Stimulated activated naive CD4-positive, alpha-beta T cell (primary cell): Measurements from ENCODE around the gene ANKRD29.
A peak's percentile ranks its signal among the peaks of the same experiment; 100 is the strongest.
"Not testable (repeated sequence)": the region's sequence is repeated elsewhere in the genome, so short reads cannot be mapped to it uniquely, and the experiment has no call there.

Source experiments
- DNase-seq, 6 experiments: peaks; one replicate each; lab custom pipeline; 2025; lab: John Stamatoyannopoulos, UW

The ANKRD29 gene

GRCh38 chr18:23645568-23646175, 17.0 kb downstream of the ANKRD29 start:
- DNase-seq: no peak

- DNase-seq: no peak
Measured at GRCh38 chr18:23643815-23644490, 18.8 kb downstream of the ANKRD29 start.

GRCh38 chr18:23641937-23642666, 20.6 kb downstream of the ANKRD29 start:
- no peak for DNase-seq

- DNase-seq: no peak
Measured at GRCh38 chr18:23641143-23641720, 21.5 kb downstream of the ANKRD29 start.

- no peak for DNase-seq
Measured at GRCh38 chr18:23640052-23640451, 22.7 kb downstream of the ANKRD29 start.

GRCh38 chr18:23636433-23636832, 26.3 kb downstream of the ANKRD29 start:
- DNase-seq: not testable (repeated sequence)

GRCh38 chr18:23636071-23636399, 26.7 kb downstream of the ANKRD29 start:
- no peak for DNase-seq

GRCh38 chr18:23635283-23636070, 27.2 kb downstream of the ANKRD29 start:
- no peak for DNase-seq

GRCh38 chr18:23634692-23635091, 28.0 kb downstream of the ANKRD29 start:
- DNase-seq: no peak

- DNase-seq: no peak
Measured at GRCh38 chr18:23632615-23633014, 30.1 kb downstream of the ANKRD29 start.

GRCh38 chr18:23631746-23632145, 31.0 kb downstream of the ANKRD29 start:
- DNase-seq: no peak

- no peak for DNase-seq
Measured at GRCh38 chr18:23631312-23631711, 31.4 kb downstream of the ANKRD29 start.

- no peak for DNase-seq
Measured at GRCh38 chr18:23629444-23629946, 33.2 kb downstream of the ANKRD29 start.

GRCh38 chr18:23627970-23628369, 34.7 kb downstream of the ANKRD29 start:
- DNase-seq: no peak

- DNase-seq: no peak
Measured at GRCh38 chr18:23627321-23627720, 35.4 kb downstream of the ANKRD29 start.

- DNase-seq: no peak
Measured at GRCh38 chr18:23626451-23627279, 36.0 kb downstream of the ANKRD29 start.

- DNase-seq: no peak
Measured at GRCh38 chr18:23623040-23623439, 39.7 kb downstream of the ANKRD29 start.

GRCh38 chr18:23619388-23619881, 43.3 kb downstream of the ANKRD29 start:
- DNase-seq: peak in 1 of 6 experiments; percentile 12

GRCh38 chr18:23618862-23619387, 43.8 kb downstream of the ANKRD29 start:
- DNase-seq: no peak

GRCh38 chr18:23617412-23618014, 45.2 kb downstream of the ANKRD29 start:
- DNase-seq: no peak
